Measurements from ENCODE around the gene NOPCHAP1. TPM values are rescaled to one million over a fixed set of nuclear protein-coding genes. Genes with fewer than 3 reads are reported as not detected.
"Not testable (repeated sequence)": the region's sequence is repeated elsewhere in the genome, so short reads cannot be mapped to it uniquely, and the experiment has no call there.

NOPCHAP1 gene
- total and polyA plus RNA-seq, 10 of the 15 experiments (the other 5 are each of a cell fraction or from before 2014, with no cell fraction given) = 28.0 to 115 (median 40.9) TPM

DNA sequence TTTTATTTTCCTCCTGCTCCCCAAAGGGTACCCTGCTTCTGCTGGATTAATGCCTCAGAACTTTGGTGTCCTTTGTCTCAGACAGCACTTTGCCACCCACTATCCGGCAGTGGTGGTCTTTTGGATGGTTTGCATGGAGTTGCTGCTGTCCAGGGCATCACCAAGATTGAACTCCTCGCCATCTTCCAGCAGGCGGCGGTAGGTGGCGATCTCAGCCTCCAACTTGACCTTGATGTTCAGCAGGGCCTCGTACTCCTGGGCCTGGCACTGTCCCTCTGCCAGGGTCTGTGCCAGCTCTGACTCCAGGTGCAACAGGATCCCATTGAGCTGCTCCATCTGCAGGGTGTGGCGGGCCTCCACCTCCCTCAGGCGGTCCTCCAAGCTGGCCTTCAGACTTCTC, 9.4 kb upstream of the NOPCHAP1 start (continued):
- TF ChIP-seq BHLHE40 (IDR thresholded peaks at IDR 0.05; ENCODE audit: borderline replicate concordance in 1 of 2, low read depth in 2 of 2, low read length in 1 of 2) (no peak), BMI1 (IDR thresholded peaks at IDR 0.05; ENCODE audit: borderline replicate concordance) (no peak), MTA3 (IDR thresholded peaks at IDR 0.05; ENCODE audit: borderline replicate concordance, low read length) (no peak), TCF7 (IDR thresholded peaks at IDR 0.05; ENCODE audit: borderline replicate concordance) (no peak)

GRCh38 chr12:104977688-104978087, 8.4 kb upstream of the NOPCHAP1 start:
- H3K79me2 ChIP-seq (ENCODE audit: control insufficient read depth, insufficient read depth, low read length); intact Hi-C loops (cut with micrococcal nuclease; ENCODE audit: unreplicated experiment); H4K20me1 ChIP-seq (ENCODE audit: control insufficient read depth, insufficient read depth); in situ Hi-C loops (cut with MboI); H3K4me3 ChIP-seq; DNase-seq (ENCODE audit: low read depth, low spot score); H3K9ac ChIP-seq (ENCODE audit: control insufficient read depth, insufficient read depth, low read length); H3K9me3 ChIP-seq (replicated peaks; ENCODE audit: control insufficient read depth, insufficient read depth, low read length); H3K4me2 ChIP-seq (ENCODE audit: control insufficient read depth, insufficient read depth); H3K27me3 ChIP-seq (replicated peaks in 1 of 2; ENCODE audit: control insufficient read depth in 2 of 2, insufficient read depth in 2 of 2, low read length in 1 of 2); FAIRE-seq; ATAC-seq; RAD21 ChIA-PET (ENCODE audit: unreplicated experiment); BruUV-seq (replicated peaks); H3K36me3 ChIP-seq (ENCODE audit: control insufficient read depth in 2 of 2, insufficient read depth in 2 of 2, low read length in 1 of 2); H3K27ac ChIP-seq (ENCODE audit: control insufficient read depth, insufficient read depth); H2AFZ ChIP-seq (ENCODE audit: control insufficient read depth, low read depth, low read length); POLR2A ChIA-PET: not testable (repeated sequence)
- H3K4me1 ChIP-seq (ENCODE audit: control insufficient read depth, insufficient read depth, low read length) = peaks cover 11% of the 10 kb centered on the region
- SMC1A ChIA-PET (ENCODE audit: uncharacterized antibody, unreplicated experiment) = interaction anchor here (1.1 to 3.1 kb wide), 5 partner anchors 11 to 596 kb away, joined by 3 to 13 read pairs (median 6); partner anchors contain the start of gene SLC41A2
- 91% methylated on average over 15 of the region's 15 CpGs for WGBS (ENCODE audit: insufficient coverage, insufficient replicate concordance, low lambda C conversion rate, missing lambda C conversion rate)
- CTCF ChIA-PET = interaction anchor here (1.3 kb wide), 1 partner anchor 596 kb away, joined by 5 read pairs; no protein-coding TSS in a partner anchor

DNA sequence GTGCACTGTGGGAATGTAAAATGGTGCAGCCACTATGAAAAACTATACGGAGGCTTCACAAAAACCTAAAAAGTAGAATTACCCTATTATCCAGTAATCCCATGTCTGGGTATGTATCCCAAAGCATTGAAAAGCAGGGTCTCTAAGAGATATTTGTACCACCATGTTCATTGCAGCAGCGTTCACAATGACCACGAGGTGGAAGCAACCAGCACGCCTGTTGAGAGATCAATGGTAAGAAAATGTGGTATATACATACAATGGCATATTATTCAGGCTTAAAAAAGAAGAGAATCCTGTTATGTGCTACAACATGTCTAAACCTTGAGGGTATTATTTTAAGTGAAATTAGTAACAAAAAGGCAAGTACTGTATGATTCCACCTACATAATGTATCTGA, 910 bp upstream of the NOPCHAP1 start:
- no TSS peak for BruUV-seq (replicated peaks)
- DNase-seq (ENCODE audit: low read depth, low spot score) (no peak), ATAC-seq (no peak), FAIRE-seq (no peak)
- Histone ChIP-seq H3K4me3 (peak overlapping the region; percentile 76), H2AFZ (ENCODE audit: control insufficient read depth, low read depth, low read length) (peak overlapping the region; percentile 99; the same call in 1 of the 2 replicates), H3K36me3 (ENCODE audit: control insufficient read depth in 2 of 2, insufficient read depth in 2 of 2, low read length in 1 of 2) (peaks cover 0 to 7% of the 10 kb centered on the region in 2 experiments; a peak in 2 of 4 replicates), H3K4me2 (ENCODE audit: control insufficient read depth, insufficient read depth) (peak overlapping the region; percentile 36), H3K9ac (ENCODE audit: control insufficient read depth, insufficient read depth, low read length) (no peak overlapping the region), H3K4me1 (ENCODE audit: control insufficient read depth, insufficient read depth, low read length) (0 out of 2 replicates have a peak, but pooled peaks cover 5% of the 10 kb centered on the region), H3K27me3 (replicated peaks in 1 of 2; ENCODE audit: control insufficient read depth in 2 of 2, insufficient read depth in 2 of 2, low read length in 1 of 2) (no peaks in the 10 kb centered on the region), H4K20me1 (ENCODE audit: control insufficient read depth, insufficient read depth) (no peaks in the 10 kb centered on the region), H3K79me2 (ENCODE audit: control insufficient read depth, insufficient read depth, low read length) (peaks cover 39% of the 10 kb centered on the region), H3K27ac (ENCODE audit: control insufficient read depth, insufficient read depth) (no peak overlapping the region), H3K9me3 (replicated peaks; ENCODE audit: control insufficient read depth, insufficient read depth, low read length) (peaks cover 6% of the 10 kb centered on the region; the same call in 2 of the 3 replicates)
- 28% methylated on average over 4 of the region's 4 CpGs for WGBS (ENCODE audit: insufficient coverage, insufficient replicate concordance, low lambda C conversion rate, missing lambda C conversion rate)
- POLR2A ChIA-PET = no interaction called here
- SMC1A ChIA-PET (ENCODE audit: uncharacterized antibody, unreplicated experiment) = interaction anchor here (0.9 to 1.1 kb wide), 2 partner anchors 19 to 51 kb away, joined by 3 to 4 read pairs; no protein-coding TSS in a partner anchor
- RAD21 ChIA-PET (ENCODE audit: unreplicated experiment) = interaction anchor here (1.0 kb wide), 1 partner anchor 304 kb away, joined by 3 read pairs; no protein-coding TSS in a partner anchor
- in situ Hi-C loops (cut with MboI) = no loop called here
- intact Hi-C loops (cut with micrococcal nuclease; ENCODE audit: unreplicated experiment) = loop anchor here (5.0 kb wide), 1 partner anchor 67 kb away; no protein-coding TSS in a partner anchor
- CTCF ChIA-PET = interaction anchor here (1.9 kb wide), 1 partner anchor 26 kb away, joined by 5 read pairs; no protein-coding TSS in a partner anchor
- TF ChIP-seq BCL3 (IDR thresholded peaks at IDR 0.05; ENCODE audit: borderline replicate concordance, insufficient read depth, low read depth, low read length, poor library complexity, severe bottlenecking) = no peak
- TF ChIP-seq NFXL1 (IDR thresholded peaks at IDR 0.05; ENCODE audit: borderline replicate concordance) = no peak
- TF ChIP-seq MLLT1 (IDR thresholded peaks at IDR 0.05) = no peak
- no peak for TF ChIP-seq ZZZ3 (IDR thresholded peaks at IDR 0.05; ENCODE audit: control insufficient read depth, insufficient read length, low read depth)
- TF ChIP-seq PML (IDR thresholded peaks at IDR 0.05; ENCODE audit: low read length) = no peak
- no peak for TF ChIP-seq ZBED1 (IDR thresholded peaks at IDR 0.05; ENCODE audit: borderline replicate concordance)
- no peak for TF ChIP-seq ATF3 (IDR thresholded peaks at IDR 0.05; ENCODE audit: borderline replicate concordance, extremely low read depth, low read depth, low read length)
- no peak for TF ChIP-seq SMARCA5 (IDR thresholded peaks at IDR 0.05)
